Thyroid gland (tissue), 4 donors: Measurements from ENCODE around the gene MPPED1. TPM values are rescaled to one million over a fixed set of nuclear protein-coding genes. Genes with fewer than 3 reads are reported as not detected.
A peak's percentile ranks its signal among the peaks of the same experiment; 100 is the strongest.

Experiments used
- DNase-seq, 2 donors: peaks; one replicate each; pipeline ENCODE4 v3.0.0-alpha.2; 2019
- H3K27ac ChIP-seq, 3 donors: fragments of 200-600 bp; sonication (generic); 1 replicate in 2 of 3; 2 replicates in 1 of 3; pipeline ENCODE4 v1.5.1; 2016 to 2019; ENCODE audit warnings: mild to moderate bottlenecking in 1 of 3, moderate library complexity in 1 of 3
- H3K27me3 ChIP-seq: fragments of 200-600 bp; sonication (generic); one replicate; pipeline ENCODE4 v1.5.1; 2019
- H3K36me3 ChIP-seq, 2 donors: fragments of 200-600 bp; sonication (generic); one replicate each; pipeline ENCODE4 v1.5.1; 2016 to 2019
- H3K4me1 ChIP-seq, 2 donors: fragments of 200-600 bp; sonication (generic); one replicate each; pipeline ENCODE4 v1.5.1; 2017 to 2019
- H3K4me3 ChIP-seq, 3 donors: fragments of 200-600 bp; sonication (generic); replicated peaks in 1 of 3; 1 replicate in 2 of 3; 2 replicates in 1 of 3; pipeline ENCODE4 v1.5.1; 2016; ENCODE audit warnings: mild to moderate bottlenecking in 1 of 3
- H3K9me3 ChIP-seq: fragments of 200-600 bp; sonication (generic); one replicate; pipeline ENCODE4 v1.5.1; 2017
- CTCF ChIP-seq, 6 experiments: fragments of 200-600 bp in 3 of 6; fragments of 450-650 bp in 3 of 6; sonication (generic) in 3 of 6; IDR thresholded peaks; one replicate each; pipeline ENCODE4 v1.5.1; 2016 to 2019; ENCODE audit warnings: antibody characterized with exemption in 6 of 6, mild to moderate bottlenecking in 2 of 6, inconsistent platforms in 1 of 6, moderate library complexity in 1 of 6
- POLR2A ChIP-seq, 2 donors: fragments of 450-650 bp; IDR thresholded peaks; one replicate each; pipeline ENCODE4 v1.6.1; 2017; ENCODE audit warnings: antibody characterized with exemption in 2 of 2, mild to moderate bottlenecking in 2 of 2, moderate library complexity in 1 of 2
- WGBS, 2 donors: methylation state at CpG; one replicate each; pipeline ENCODE4 v1.1.5; 2017; 5-methylcytosine and 5-hydroxymethylcytosine counted together
- intact Hi-C: fragments of 100-400 bp; cut with DNase I; formaldehyde crosslinking; loops from one replicate; pipeline ENCODE4 v1.15.1; 2023
- total RNA-seq, 4 donors: library from RNA; depleted of rRNA; stranded (reverse); fragments of >200 nt; gene quantifications; one replicate each; pipeline ENCODE4 v1.2.3, GENCODE V29; 2016

Gene MPPED1
- total RNA-seq, 4 donors from 2014 or later: not detected

- no peaks in the 10 kb centered on the region for H3K36me3 ChIP-seq
- TF ChIP-seq POLR2A (IDR thresholded peaks at IDR 0.05): no peak
- TF ChIP-seq CTCF (IDR thresholded peaks at IDR 0.05): no peak
- H3K9me3 ChIP-seq: no peaks in the 10 kb centered on the region
- 75 to 91% methylated on average over 4 to 8 of the region's 8 CpGs for WGBS, 2 donors
- DNase-seq: no peak
- intact Hi-C loops: no loop called here
- no peak overlapping the region for H3K27ac ChIP-seq
- no peak overlapping the region for H3K4me3 ChIP-seq
- H3K27me3 ChIP-seq: no peaks in the 10 kb centered on the region
- H3K4me1 ChIP-seq: no peaks in the 10 kb centered on the region
These were observed 53.0 kb downstream of the MPPED1 start for GRCh38 chr22:43464809-43465208.

GRCh38 chr22:43465291-43466015 is 53.6 kb downstream of the MPPED1 start:
- no peak overlapping the region for H3K4me3 ChIP-seq
- H3K27ac ChIP-seq: no peak overlapping the region
- no peaks in the 10 kb centered on the region for H3K4me1 ChIP-seq
- intact Hi-C loops: no loop called here
- WGBS, 2 donors: 84 to 88% methylated on average over 21 to 23 of the region's 23 CpGs
- no peaks in the 10 kb centered on the region for H3K9me3 ChIP-seq
- no peaks in the 10 kb centered on the region for H3K27me3 ChIP-seq
- no peak for DNase-seq
- no peaks in the 10 kb centered on the region for H3K36me3 ChIP-seq
- TF ChIP-seq POLR2A (IDR thresholded peaks at IDR 0.05): no peak
- no peak for TF ChIP-seq CTCF (IDR thresholded peaks at IDR 0.05)

- H3K27me3 ChIP-seq: no peaks in the 10 kb centered on the region
- H3K4me1 ChIP-seq: no peaks in the 10 kb centered on the region
- no peak overlapping the region for H3K4me3 ChIP-seq
- DNase-seq: no peak
- TF ChIP-seq CTCF (IDR thresholded peaks at IDR 0.05): no peak
- no peak for TF ChIP-seq POLR2A (IDR thresholded peaks at IDR 0.05)
- no peaks in the 10 kb centered on the region for H3K36me3 ChIP-seq
- no peaks in the 10 kb centered on the region for H3K9me3 ChIP-seq
- intact Hi-C loops: no loop called here
- no peak overlapping the region for H3K27ac ChIP-seq
- WGBS, 2 donors: 58 to 68% methylated on average over 6 to 7 of the region's 7 CpGs
These were observed 54.9 kb downstream of the MPPED1 start for GRCh38 chr22:43466710-43467109.

- 61 to 67% methylated on average over 21 of the region's 21 CpGs for WGBS, 2 donors
- Histone ChIP-seq H3K27ac (no peak overlapping the region), H3K9me3 (no peaks in the 10 kb centered on the region), H3K4me1 (no peaks in the 10 kb centered on the region), H3K36me3 (no peaks in the 10 kb centered on the region), H3K27me3 (no peaks in the 10 kb centered on the region), H3K4me3 (no peak overlapping the region)
- TF ChIP-seq POLR2A (IDR thresholded peaks at IDR 0.05) (no peak), CTCF (IDR thresholded peaks at IDR 0.05) (no peak)
- DNase-seq: peak; percentile 46 to 54
- intact Hi-C loops: no loop called here
These were observed 55.6 kb downstream of the MPPED1 start for GRCh38 chr22:43467216-43467940.

GRCh38 chr22:43470253-43470652 is 58.4 kb downstream of the MPPED1 start:
- H3K27me3 ChIP-seq: no peaks in the 10 kb centered on the region

More at GRCh38 chr22:43470253-43470652, 58.4 kb downstream of the MPPED1 start:
- intact Hi-C loops: no loop called here
- Histone ChIP-seq H3K27ac (no peak overlapping the region), H3K4me3 (no peak overlapping the region), H3K36me3 (no peaks in the 10 kb centered on the region), H3K4me1 (no peaks in the 10 kb centered on the region), H3K9me3 (no peaks in the 10 kb centered on the region)
- TF ChIP-seq CTCF (IDR thresholded peaks at IDR 0.05): no peak
- TF ChIP-seq POLR2A (IDR thresholded peaks at IDR 0.05): no peak
- 92% methylated on average over 3 of the region's 3 CpGs for WGBS, 2 donors
- no peak for DNase-seq
